GM21447 (cell line): ENCODE data around the gene WDR59.
"Not testable (repeated sequence)": the region's sequence is repeated elsewhere in the genome, so short reads cannot be mapped to it uniquely, and the experiment has no call there.

Experiments
- ATAC-seq: cut with Tn5 transposase; IDR thresholded peaks from one replicate; pipeline ENCODE4 v1.9.1; 2021; ENCODE audit not compliant: unreplicated experiment

WDR59 gene

GRCh38 chr16:74868501-74868900 is 116.4 kb downstream of the WDR59 start:
- no peak for ATAC-seq

DNA sequence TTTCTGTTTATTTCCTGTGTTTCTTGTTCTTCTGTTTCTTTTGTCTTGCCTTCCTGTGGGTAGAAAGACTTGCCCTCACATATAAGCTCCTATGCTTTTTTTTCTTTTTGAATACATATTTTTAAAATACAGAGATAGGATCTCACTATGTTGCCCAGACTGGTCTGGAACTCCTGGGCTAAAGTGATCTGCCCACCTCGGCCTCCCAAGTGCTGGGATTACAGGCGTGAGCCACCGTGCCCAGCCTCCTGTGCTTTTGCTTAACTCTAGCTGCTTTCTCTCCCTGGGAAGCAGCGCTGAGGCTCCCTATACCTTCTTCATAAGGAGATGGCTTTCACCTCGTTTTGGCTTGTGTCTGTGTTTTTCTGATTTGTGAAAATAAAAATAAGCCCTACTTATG is 116.9 kb downstream of the WDR59 start:
- no peak for ATAC-seq

DNA sequence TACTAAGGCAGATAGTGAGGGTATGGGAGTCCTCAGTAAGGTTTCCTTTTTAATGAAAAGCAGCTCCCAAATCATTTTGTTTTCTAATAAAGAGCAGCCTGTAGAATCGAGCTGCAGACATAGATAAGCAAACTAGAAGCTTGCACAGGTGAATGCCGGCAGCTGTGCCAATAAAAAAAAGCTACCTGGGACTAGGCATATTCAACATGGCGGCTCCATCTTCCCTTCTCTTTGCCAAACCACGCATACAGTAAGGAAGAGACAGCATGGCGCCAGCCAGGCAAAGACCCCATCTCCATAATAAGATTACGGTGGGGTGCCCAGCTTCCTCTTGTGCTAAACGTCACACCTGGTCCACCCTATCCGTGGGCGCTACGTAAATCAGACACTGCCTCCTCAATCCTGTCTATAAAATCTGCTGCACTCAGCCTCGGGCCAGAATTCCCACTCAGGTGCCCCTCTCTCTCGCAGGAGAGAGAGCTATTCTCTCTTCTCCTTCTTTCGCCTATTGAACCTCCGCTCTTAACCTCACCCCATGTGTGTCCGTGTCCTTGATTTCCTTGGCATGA is 117.6 kb downstream of the WDR59 start:
- ATAC-seq = no peak

DNA sequence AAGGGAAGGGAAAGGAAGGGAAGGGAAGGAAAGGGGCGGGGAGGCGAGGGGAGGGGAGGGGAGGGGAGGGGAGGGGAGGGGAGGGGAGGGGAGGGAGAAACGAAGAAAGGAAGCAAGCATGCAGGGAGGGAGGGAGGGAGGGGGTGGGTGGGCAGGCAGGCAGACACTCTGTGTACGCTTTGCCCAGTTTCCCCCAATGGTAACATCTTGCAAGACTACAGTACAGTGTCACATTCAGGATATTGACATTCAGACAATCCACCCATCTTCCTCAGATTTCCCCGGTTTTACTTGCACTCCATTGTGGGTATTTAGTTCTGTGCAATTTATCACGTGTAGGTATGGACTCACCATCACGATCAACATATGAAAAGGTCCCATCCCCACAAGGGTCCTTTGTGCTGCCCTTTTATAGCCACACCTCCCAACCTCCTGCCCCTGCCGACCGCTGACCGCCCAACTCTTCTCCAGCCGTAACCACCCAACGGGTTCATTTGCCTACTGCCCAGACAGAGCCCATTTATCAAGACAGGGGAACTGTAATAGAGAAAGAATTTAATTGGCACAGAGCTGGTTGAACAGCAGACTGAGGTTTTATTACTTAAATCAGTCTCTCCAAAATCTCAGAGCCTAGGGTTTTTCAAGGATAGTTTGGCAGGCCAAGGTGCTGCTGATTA is 118.9 kb downstream of the WDR59 start:
- ATAC-seq = no peak

- no peak for ATAC-seq
These were observed 122.1 kb downstream of the WDR59 start for GRCh38 chr16:74862743-74863244.

GRCh38 chr16:74852500-74852875 is 132.4 kb downstream of the WDR59 start:
- no peak for ATAC-seq

DNA sequence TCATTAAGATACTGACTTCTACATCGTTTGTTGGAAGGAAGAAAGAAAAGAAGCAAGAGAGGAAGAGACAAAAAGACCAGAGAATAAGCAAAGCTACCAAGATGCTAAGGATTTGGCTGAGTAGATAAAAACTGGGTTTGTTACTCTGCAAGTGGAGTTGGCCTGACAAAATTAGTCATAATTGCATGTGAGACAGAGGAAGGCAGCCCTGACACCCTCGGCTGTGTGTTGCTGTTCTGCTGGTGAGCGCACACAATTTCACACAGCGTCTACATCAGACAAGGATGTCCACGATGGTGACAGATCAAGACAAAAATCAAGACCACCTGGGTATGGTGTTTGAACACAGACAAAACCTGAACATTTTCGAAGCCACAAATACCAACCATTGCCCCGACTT is 134.9 kb downstream of the WDR59 start:
- no peak for ATAC-seq

- no peak for ATAC-seq
These were observed 137.7 kb downstream of the WDR59 start for GRCh38 chr16:74847202-74847601.

GRCh38 chr16:74846714-74847113 is 138.2 kb downstream of the WDR59 start:
- ATAC-seq = no peak

GRCh38 chr16:74844041-74844980 is 140.6 kb downstream of the WDR59 start:
- no peak for ATAC-seq

DNA sequence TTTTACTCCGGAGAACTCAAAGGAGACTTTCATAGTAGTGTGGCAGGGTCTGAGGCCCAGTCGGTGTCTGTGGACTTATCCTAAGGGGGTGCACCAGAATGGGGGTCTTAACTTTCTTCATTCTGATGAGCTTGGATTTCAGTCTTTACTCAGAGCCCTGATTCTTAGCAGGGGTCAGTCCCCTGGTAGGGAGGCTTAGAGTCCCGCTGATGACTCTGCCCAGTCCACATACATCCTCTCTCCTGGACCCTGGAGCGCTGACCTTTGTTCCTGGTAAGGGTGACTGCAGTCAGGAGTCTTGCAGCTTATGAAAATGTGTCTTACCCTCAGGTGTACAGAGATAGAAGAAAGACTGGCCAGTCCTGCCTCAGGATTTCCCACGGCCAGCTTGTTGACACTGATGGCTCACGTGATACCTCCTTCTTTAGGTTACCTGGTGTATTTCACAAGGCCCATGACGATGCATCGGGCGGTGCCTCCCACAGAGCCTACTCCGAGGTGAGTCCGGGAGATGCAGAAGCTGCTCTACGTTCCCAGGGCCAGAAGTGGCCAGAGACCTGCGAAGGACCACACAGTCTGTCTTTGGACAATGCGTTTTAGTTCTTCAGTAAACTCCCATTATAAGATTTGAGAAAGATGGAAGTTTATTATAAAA is 141.4 kb downstream of the WDR59 start:
- not testable (repeated sequence) for ATAC-seq

GRCh38 chr16:74842413-74842812 is 142.5 kb downstream of the WDR59 start:
- no peak for ATAC-seq

- ATAC-seq = no peak
These were observed 143.0 kb downstream of the WDR59 start for GRCh38 chr16:74841904-74842303.

DNA sequence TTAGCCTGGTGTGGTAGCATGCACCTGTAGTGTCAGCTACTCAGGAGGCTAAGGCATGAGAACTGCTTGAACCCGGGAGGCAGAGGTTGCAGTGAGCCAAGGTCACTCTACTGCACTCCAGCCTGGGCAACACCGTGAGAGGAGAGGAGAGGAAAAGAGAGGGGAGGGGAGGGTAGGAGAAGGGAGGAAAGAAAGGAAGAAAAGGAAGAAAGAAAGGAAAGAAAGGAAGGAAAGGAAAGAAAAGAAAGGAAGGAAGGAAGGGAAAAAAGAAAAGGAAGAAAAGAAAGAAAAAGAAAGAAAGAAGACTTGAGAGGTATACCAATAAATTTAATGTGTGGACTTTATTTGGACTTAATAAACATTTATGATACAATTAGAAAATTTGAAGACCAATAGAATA is 143.5 kb downstream of the WDR59 start:
- no peak for ATAC-seq

- ATAC-seq = no peak
These were observed 147.9 kb downstream of the WDR59 start for GRCh38 chr16:74837056-74837455.

- ATAC-seq = no peak
These were observed 148.7 kb downstream of the WDR59 start for GRCh38 chr16:74836111-74836671.

- ATAC-seq = no peak
These were observed 152.7 kb downstream of the WDR59 start for GRCh38 chr16:74832228-74832627.

DNA sequence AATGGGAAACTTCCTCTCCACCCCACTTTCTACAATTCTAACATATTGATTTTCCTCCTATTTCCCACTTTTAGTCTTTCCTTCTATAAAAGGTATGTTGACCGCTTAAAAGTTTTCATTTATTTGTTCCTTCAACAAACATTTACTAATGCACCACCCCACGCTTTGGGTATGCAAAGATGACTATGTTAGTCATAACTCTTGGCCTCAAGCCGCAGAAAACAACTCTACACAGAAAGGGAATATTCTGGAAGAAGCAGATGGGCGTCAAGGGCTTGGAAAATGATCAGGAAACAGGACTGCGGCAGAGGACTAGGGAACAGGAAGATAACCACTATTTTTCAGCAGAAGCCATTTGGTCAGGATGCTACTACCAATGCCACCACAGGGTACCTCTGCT is 153.5 kb downstream of the WDR59 start:
- ATAC-seq = no peak

- no peak for ATAC-seq
These were observed 154.3 kb downstream of the WDR59 start for GRCh38 chr16:74830648-74831047.

DNA sequence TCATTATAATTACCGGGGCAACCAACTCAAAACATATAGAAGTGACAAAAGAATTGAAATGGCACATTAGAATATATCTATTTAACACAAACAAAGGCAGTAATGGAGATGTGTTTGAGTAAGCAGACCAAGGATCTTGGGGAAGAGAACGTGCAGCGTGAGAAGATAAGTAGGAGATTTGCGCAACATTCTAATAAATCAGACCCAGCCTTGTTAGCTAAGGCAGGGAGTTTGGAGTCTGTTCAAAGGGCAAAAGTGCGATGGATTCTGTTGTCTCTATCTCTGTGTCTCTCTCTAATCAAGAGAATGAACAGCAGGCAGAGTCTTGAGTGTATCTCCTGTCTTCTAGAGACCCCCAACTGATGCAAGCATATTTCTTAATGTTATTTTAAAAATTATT is 155.3 kb downstream of the WDR59 start:
- no peak for ATAC-seq

DNA sequence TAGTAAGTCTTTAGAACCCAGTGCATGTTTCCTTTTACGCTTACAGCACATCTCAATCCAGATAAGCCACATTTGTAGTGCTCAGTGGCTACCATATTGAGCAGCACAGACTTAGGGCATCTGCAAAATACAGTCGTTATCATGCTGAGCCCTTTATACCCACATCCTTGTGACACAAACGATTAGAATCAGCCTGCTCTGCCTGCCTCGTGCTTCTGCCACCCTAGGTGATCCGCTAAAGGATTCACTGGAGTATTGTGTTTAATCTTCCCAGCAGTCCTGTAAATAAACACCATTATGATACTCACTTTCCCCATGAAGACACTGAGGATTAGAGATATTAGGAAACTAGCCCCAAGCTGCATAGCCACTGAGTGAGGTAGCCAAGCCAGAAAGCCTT is 159.0 kb downstream of the WDR59 start:
- no peak for ATAC-seq
